A549 (cell line): ENCODE data around the gene CTCFL. TPM values are rescaled to one million over a fixed set of nuclear protein-coding genes. Genes with fewer than 3 reads are reported as not detected.

Experiments
- ATAC-seq, 2 experiments: fragments of 200-7000 bp in 1 of 2; fragments of >200 bp in 1 of 2; cut with Nextera tagmentation in 1 of 2; cut with Tn5 transposase in 1 of 2; 3 replicates each; pipeline versions ENCODE4 v1.8.0 to v1.9.1; 2018 to 2020; ENCODE audit warnings: mild to moderate bottlenecking in 1 of 2, moderate library complexity in 1 of 2
- CTCF ChIA-PET: fragments of 300-600 bp; sonication (Branson Sonifier 250); formaldehyde crosslinking; extraction: SDS; loops from one replicate; lab custom pipeline; 2021; ENCODE audit warnings: antibody characterized with exemption, inconsistent platforms; lab: Yijun Ruan, JAX
- POLR2A ChIA-PET: fragments of 350-600 bp; formaldehyde crosslinking; extraction: SDS; loops from one replicate; lab custom pipeline; 2021; ENCODE audit warnings: antibody characterized with exemption, inconsistent platforms; lab: Yijun Ruan, JAX
- DNase-seq, 2 experiments: peaks; one replicate each; pipeline versions ENCODE4 v3.0.0 to v3.0.0-alpha.2; 2011 to 2016; ENCODE audit warnings: low read depth in 1 of 2, low spot score in 1 of 2
- FAIRE-seq: peaks from 2 replicates; lab custom pipeline; 2011; peaks lifted over from hg19 to GRCh38; lab: Jason Lieb, UNC
- H3K27ac ChIP-seq, 2 experiments: fragments of >200 bp; sonication (Bioruptor Twin); formaldehyde crosslinking; 3 replicates each; pipeline ENCODE4 v1.5.1; 2016 to 2017
- H3K4me1 ChIP-seq: fragments of >200 bp; sonication (Bioruptor Twin); formaldehyde crosslinking; 3 replicates; pipeline ENCODE4 v1.6.1; 2016
- H3K4me2 ChIP-seq: fragments of >200 bp; sonication (Bioruptor Twin); formaldehyde crosslinking; 3 replicates; pipeline ENCODE4 v1.6.1; 2016
- H3K4me3 ChIP-seq: fragments of >200 bp; sonication (Bioruptor Twin); formaldehyde crosslinking; 3 replicates; pipeline ENCODE4 v1.5.1; 2016
- H3K9me3 ChIP-seq: fragments of >200 bp; sonication (Bioruptor Twin); formaldehyde crosslinking; 3 replicates; pipeline ENCODE4 v1.6.1; 2016
- BHLHE40 ChIP-seq: IDR thresholded peaks from 2 replicates; pipeline ENCODE4 v1.6.1; 2012; ENCODE audit warnings: low read depth, low read length, inconsistent platforms
- CBX2 ChIP-seq: fragments of 200-600 bp; sonication (generic); IDR thresholded peaks from 2 replicates; pipeline ENCODE4 v1.6.1; 2016; ENCODE audit warnings: low read depth, mild to moderate bottlenecking, borderline replicate concordance
- CHD2 ChIP-seq: fragments of 150-350 bp; IDR thresholded peaks from 2 replicates; pipeline ENCODE4 v1.6.1; 2014; ENCODE audit warnings: low read length; ENCODE audit not compliant: partially characterized antibody
- CHD4 ChIP-seq: fragments of 200-600 bp; sonication (generic); IDR thresholded peaks from 2 replicates; pipeline ENCODE4 v1.6.1; 2016; ENCODE audit warnings: antibody characterized with exemption, mild to moderate bottlenecking, borderline replicate concordance
- EHF ChIP-seq: fragments of 250-450 bp; sonication (Bioruptor Pico); IDR thresholded peaks from 2 replicates; pipeline ENCODE4 v1.5.0; 2020; ENCODE audit warnings: mild to moderate bottlenecking
- EHMT2 ChIP-seq: fragments of 200-600 bp; sonication (generic); IDR thresholded peaks from 2 replicates; pipeline ENCODE4 v1.6.1; 2016; ENCODE audit warnings: antibody characterized with exemption, low read depth, mild to moderate bottlenecking, moderate library complexity
- EP300 ChIP-seq, 2 experiments: fragments of >200 bp; sonication (Bioruptor Twin); formaldehyde crosslinking; IDR thresholded peaks; 2 replicates in 1 of 2; 3 replicates in 1 of 2; pipeline ENCODE4 v1.6.1; 2016 to 2017
- ESRRA ChIP-seq: fragments of 150-350 bp; IDR thresholded peaks from 2 replicates; pipeline ENCODE4 v1.6.1; 2014; ENCODE audit warnings: mild to moderate bottlenecking, low read length, borderline replicate concordance
- GATA3 ChIP-seq: IDR thresholded peaks from 2 replicates; pipeline ENCODE4 v1.6.1; 2012; ENCODE audit warnings: borderline replicate concordance
- HDAC2 ChIP-seq: fragments of 200-600 bp; sonication (generic); IDR thresholded peaks from 2 replicates; pipeline ENCODE4 v1.6.1; 2016
- HOXA7 ChIP-seq: fragments of 250-450 bp; sonication (Bioruptor Pico); IDR thresholded peaks from 2 replicates; pipeline ENCODE4 v1.5.0; 2020; ENCODE audit warnings: mild to moderate bottlenecking, moderate library complexity
- HOXB13 ChIP-seq: fragments of 250-450 bp; sonication (Bioruptor Pico); IDR thresholded peaks from 2 replicates; pipeline ENCODE4 v1.5.0; 2020; ENCODE audit warnings: low read depth, mild to moderate bottlenecking, moderate library complexity
- KDM5A ChIP-seq: fragments of 200-600 bp; sonication (generic); IDR thresholded peaks from 2 replicates; pipeline ENCODE4 v1.6.1; 2016; ENCODE audit warnings: antibody characterized with exemption, mild to moderate bottlenecking
- MAFK ChIP-seq: fragments of 450-650 bp; IDR thresholded peaks from 2 replicates; pipeline ENCODE4 v1.6.1; 2014; ENCODE audit not compliant: partially characterized antibody
- MAZ ChIP-seq: fragments of 150-350 bp; IDR thresholded peaks from 2 replicates; pipeline ENCODE4 v1.6.1; 2014; ENCODE audit warnings: antibody characterized with exemption, low read depth, low read length, borderline replicate concordance
- MYC ChIP-seq: IDR thresholded peaks from 2 replicates; pipeline ENCODE4 v1.6.1; 2012; ENCODE audit warnings: mild to moderate bottlenecking, inconsistent platforms, low read length, improper control_type of control experiment, borderline replicate concordance
- NR3C1 ChIP-seq: fragments of >200 bp; sonication (Bioruptor Twin); formaldehyde crosslinking; IDR thresholded peaks from 3 replicates; pipeline ENCODE4 v1.6.1; 2017
- PHF8 ChIP-seq: fragments of 200-600 bp; sonication (generic); IDR thresholded peaks from 2 replicates; pipeline ENCODE4 v1.6.1; 2016; ENCODE audit warnings: low read depth, mild to moderate bottlenecking, antibody characterized with exemption, moderate library complexity, borderline replicate concordance
- POLR2A ChIP-seq: IDR thresholded peaks from 2 replicates; pipeline ENCODE4 v1.6.1; 2012; ENCODE audit warnings: mild to moderate bottlenecking, low read length
- RFX5 ChIP-seq: fragments of 450-650 bp; IDR thresholded peaks from 2 replicates; pipeline ENCODE4 v1.7.1; 2014; ENCODE audit warnings: antibody characterized with exemption, mild to moderate bottlenecking, moderate library complexity
- RNF2 ChIP-seq: fragments of 200-600 bp; sonication (generic); IDR thresholded peaks from 2 replicates; pipeline ENCODE4 v1.6.1; 2016; ENCODE audit warnings: low read depth, mild to moderate bottlenecking, antibody characterized with exemption, moderate library complexity, borderline replicate concordance
- TFCP2L1 ChIP-seq: fragments of 250-450 bp; sonication (Bioruptor Pico); IDR thresholded peaks from 2 replicates; pipeline ENCODE4 v1.5.0; 2021; ENCODE audit warnings: mild to moderate bottlenecking
- TP53 ChIP-seq: fragments of 250-450 bp; sonication (Bioruptor Pico); IDR thresholded peaks from 2 replicates; pipeline ENCODE4 v1.5.0; 2021; ENCODE audit warnings: mild to moderate bottlenecking, moderate library complexity
- ZFP36 ChIP-seq: fragments of 450-650 bp; IDR thresholded peaks from 2 replicates; pipeline ENCODE4 v1.6.1; 2014; ENCODE audit warnings: borderline replicate concordance; ENCODE audit not compliant: partially characterized antibody
- WGBS: methylation state at CpG from one replicate; pipeline ENCODE4 v1.1.6; 2017; ENCODE audit errors: missing lambda C conversion rate; 5-methylcytosine and 5-hydroxymethylcytosine counted together
- polyA plus RNA-seq, 4 experiments: library from polyadenylated mRNA; depleted of rRNA in 3 of 4; stranded (reverse); fragments of >200 nt; fragmentation: RNase III in 1 of 4; extraction: RNeasy Plus Mini Kit Qiagen cat#74134 plus additional on column Dnase treatment in 1 of 4; gene quantifications; 2 replicates in 3 of 4; 3 replicates in 1 of 4; pipeline ENCODE4 v1.2.3, GENCODE V29; 2011 to 2017
- TF ChIP-seq, protein P1 (sequence below): fragments of 450-650 bp; IDR thresholded peaks from 2 replicates; pipeline ENCODE4 v1.6.1; 2014; ENCODE audit warnings: antibody characterized with exemption
- TF ChIP-seq, protein P2 (sequence below): IDR thresholded peaks from 2 replicates; pipeline ENCODE4 v1.6.1; 2012
- TF ChIP-seq, protein P3 (sequence below): fragments of >200 bp; sonication (Bioruptor Twin); formaldehyde crosslinking; IDR thresholded peaks from 3 replicates; pipeline ENCODE4 v1.6.1; 2016
- TF ChIP-seq, protein P4 (sequence below): fragments of 250-450 bp; sonication (Bioruptor Pico); IDR thresholded peaks from 2 replicates; pipeline ENCODE4 v1.5.0; 2021; ENCODE audit warnings: mild to moderate bottlenecking, moderate library complexity, borderline replicate concordance
- TF ChIP-seq, protein P5 (sequence below): fragments of >200 bp; sonication (Bioruptor Twin); formaldehyde crosslinking; IDR thresholded peaks from 3 replicates; pipeline ENCODE4 v1.5.1; 2016

CTCFL gene
- polyA plus RNA-seq, 2 of the 4 experiments (the other 2 are of a cell fraction): 0.03 TPM

DNA sequence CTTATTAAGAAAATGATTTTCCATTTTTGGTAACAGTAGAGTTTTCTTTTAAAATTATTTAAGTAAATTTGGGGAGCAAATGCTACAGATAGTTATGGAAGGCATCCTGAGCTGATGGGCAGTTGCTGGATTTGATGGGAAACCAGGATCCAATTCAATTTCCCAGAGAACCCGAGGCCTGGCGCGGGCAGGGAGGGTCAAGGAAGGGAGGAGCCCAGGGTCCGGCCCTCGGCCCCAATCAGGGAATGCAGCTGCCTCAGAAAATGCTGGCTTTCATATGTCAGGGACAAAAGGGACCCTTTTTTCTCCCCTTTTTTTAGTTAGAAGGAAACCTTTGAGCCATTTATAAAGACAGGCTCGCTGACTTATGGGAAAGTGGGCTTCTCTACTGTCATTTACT, 42.1 kb downstream of the CTCFL start (continued):
- no peak for TF ChIP-seq MAFK
- no peak for TF ChIP-seq RFX5
- TF ChIP-seq RNF2: no peak
- TF ChIP-seq ESRRA: no peak
- no peak for TF ChIP-seq HDAC2
- TF ChIP-seq, protein P1, sequence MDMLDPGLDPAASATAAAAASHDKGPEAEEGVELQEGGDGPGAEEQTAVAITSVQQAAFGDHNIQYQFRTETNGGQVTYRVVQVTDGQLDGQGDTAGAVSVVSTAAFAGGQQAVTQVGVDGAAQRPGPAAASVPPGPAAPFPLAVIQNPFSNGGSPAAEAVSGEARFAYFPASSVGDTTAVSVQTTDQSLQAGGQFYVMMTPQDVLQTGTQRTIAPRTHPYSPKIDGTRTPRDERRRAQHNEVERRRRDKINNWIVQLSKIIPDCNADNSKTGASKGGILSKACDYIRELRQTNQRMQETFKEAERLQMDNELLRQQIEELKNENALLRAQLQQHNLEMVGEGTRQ: no peak
- TF ChIP-seq, protein P2, sequence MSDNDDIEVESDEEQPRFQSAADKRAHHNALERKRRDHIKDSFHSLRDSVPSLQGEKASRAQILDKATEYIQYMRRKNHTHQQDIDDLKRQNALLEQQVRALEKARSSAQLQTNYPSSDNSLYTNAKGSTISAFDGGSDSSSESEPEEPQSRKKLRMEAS: no peak
- TF ChIP-seq TFCP2L1 (CRISPR knock-in tag): no peak
- TF ChIP-seq, all 56 proteins: peak for 0

DNA sequence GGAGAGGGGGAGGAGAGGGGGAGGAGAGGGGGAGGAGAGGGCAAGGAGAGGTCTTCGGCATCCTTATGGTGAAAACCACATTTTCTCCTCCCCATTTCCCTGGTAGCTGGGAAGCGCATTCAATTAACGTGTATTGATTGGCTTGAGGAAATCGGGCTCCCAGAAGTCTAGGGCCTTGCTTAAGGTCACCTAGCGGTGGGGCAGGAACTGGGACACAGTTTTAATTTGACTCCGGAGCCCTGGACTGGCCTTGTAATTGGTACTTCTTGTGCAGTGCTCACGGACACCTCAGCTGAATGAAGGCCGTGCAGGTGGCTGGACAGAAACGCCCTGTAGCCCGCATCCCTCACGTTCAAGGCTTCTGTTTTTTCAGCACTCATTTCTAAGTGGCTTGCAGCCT, 42.8 kb downstream of the CTCFL start:
- H3K4me3 ChIP-seq: no peak overlapping the region
- ChIA-PET POLR2A (no interaction called here), CTCF (interaction anchor here (0.8 to 1.9 kb wide), 5 partner anchors 14 to 106 kb away, joined by 3 to 8 read pairs (median 3); no protein-coding TSS in a partner anchor)
- H3K4me1 ChIP-seq: no peaks in the 10 kb centered on the region
- 80% methylated on average over 11 of the region's 11 CpGs for WGBS
- no peaks in the 10 kb centered on the region for H3K9me3 ChIP-seq
- no peak overlapping the region for H3K4me2 ChIP-seq
- no peak for ATAC-seq
- no peak for FAIRE-seq
- TF ChIP-seq POLR2A: no peak
- no peak for TF ChIP-seq EHF
- TF ChIP-seq NR3C1: no peak
- no peak for TF ChIP-seq MAFK
- TF ChIP-seq MYC: no peak
- TF ChIP-seq HDAC2: no peak
- TF ChIP-seq, all 56 proteins: peak for 0
- DNase-seq: no peak
- H3K27ac ChIP-seq: no peak overlapping the region

DNA sequence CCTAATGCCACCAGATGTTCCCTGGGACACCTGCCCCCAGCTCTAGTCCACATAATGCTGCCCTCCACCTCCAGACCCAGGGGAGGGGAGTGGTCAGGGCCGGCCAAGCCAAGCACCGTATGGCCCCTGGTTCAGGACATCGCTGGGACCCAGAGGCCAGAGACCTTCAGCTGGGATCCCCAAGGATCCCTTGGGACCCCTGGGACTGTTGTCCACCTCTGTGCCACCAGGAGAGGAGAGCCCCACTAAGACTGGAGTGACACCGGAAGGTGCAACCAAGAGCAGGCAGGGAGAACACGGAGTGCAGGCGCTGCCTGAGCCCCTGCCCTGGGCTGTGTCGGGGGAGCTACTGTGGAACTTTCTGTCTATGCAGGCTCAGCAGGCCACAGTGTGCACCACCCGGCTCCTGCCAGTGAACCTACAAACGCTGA, 43.6 kb downstream of the CTCFL start:
- Histone ChIP-seq H3K4me1 (no peaks in the 10 kb centered on the region), H3K4me3 (no peak overlapping the region), H3K9me3 (no peaks in the 10 kb centered on the region), H3K4me2 (no peak overlapping the region), H3K27ac (no peak overlapping the region)
- ChIA-PET POLR2A (no interaction called here), CTCF (interaction anchor here (0.9 to 1.9 kb wide), 3 partner anchors 11 to 100 kb away, joined by 3 to 6 read pairs (median 3); no protein-coding TSS in a partner anchor)
- TF ChIP-seq MAZ (no peak), KDM5A (no peak), CHD2 (no peak), CBX2 (no peak), GATA3 (no peak), TP53 (CRISPR knock-in tag) (no peak), HOXB13 (CRISPR knock-in tag) (no peak), EP300 (IDR thresholded peaks at IDR 0.05) (no peak), RFX5 (no peak), CHD4 (no peak), BHLHE40 (no peak), ZFP36 (no peak), EHMT2 (no peak), PHF8 (no peak), HOXA7 (no peak)
- TF ChIP-seq, protein P3, sequence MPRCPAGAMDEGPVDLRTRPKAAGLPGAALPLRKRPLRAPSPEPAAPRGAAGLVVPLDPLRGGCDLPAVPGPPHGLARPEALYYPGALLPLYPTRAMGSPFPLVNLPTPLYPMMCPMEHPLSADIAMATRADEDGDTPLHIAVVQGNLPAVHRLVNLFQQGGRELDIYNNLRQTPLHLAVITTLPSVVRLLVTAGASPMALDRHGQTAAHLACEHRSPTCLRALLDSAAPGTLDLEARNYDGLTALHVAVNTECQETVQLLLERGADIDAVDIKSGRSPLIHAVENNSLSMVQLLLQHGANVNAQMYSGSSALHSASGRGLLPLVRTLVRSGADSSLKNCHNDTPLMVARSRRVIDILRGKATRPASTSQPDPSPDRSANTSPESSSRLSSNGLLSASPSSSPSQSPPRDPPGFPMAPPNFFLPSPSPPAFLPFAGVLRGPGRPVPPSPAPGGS: no peak
- TF ChIP-seq, protein P4, sequence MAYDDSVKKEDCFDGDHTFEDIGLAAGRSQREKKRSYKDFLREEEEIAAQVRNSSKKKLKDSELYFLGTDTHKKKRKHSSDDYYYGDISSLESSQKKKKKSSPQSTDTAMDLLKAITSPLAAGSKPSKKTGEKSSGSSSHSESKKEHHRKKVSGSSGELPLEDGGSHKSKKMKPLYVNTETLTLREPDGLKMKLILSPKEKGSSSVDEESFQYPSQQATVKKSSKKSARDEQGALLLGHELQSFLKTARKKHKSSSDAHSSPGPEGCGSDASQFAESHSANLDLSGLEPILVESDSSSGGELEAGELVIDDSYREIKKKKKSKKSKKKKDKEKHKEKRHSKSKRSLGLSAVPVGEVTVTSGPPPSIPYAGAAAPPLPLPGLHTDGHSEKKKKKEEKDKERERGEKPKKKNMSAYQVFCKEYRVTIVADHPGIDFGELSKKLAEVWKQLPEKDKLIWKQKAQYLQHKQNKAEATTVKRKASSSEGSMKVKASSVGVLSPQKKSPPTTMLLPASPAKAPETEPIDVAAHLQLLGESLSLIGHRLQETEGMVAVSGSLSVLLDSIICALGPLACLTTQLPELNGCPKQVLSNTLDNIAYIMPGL (CRISPR knock-in tag): no peak
- TF ChIP-seq, protein P5, sequence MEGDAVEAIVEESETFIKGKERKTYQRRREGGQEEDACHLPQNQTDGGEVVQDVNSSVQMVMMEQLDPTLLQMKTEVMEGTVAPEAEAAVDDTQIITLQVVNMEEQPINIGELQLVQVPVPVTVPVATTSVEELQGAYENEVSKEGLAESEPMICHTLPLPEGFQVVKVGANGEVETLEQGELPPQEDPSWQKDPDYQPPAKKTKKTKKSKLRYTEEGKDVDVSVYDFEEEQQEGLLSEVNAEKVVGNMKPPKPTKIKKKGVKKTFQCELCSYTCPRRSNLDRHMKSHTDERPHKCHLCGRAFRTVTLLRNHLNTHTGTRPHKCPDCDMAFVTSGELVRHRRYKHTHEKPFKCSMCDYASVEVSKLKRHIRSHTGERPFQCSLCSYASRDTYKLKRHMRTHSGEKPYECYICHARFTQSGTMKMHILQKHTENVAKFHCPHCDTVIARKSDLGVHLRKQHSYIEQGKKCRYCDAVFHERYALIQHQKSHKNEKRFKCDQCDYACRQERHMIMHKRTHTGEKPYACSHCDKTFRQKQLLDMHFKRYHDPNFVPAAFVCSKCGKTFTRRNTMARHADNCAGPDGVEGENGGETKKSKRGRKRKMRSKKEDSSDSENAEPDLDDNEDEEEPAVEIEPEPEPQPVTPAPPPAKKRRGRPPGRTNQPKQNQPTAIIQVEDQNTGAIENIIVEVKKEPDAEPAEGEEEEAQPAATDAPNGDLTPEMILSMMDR: no peak
- ATAC-seq: no peak
- FAIRE-seq: no peak
- WGBS: 90% methylated on average over 6 of the region's 9 CpGs
- no peak for DNase-seq
